Coronary artery (tissue), 2 donors: Measurements from ENCODE around the gene RIPK4.
"Not testable (repeated sequence)": the region's sequence is repeated elsewhere in the genome, so short reads cannot be mapped to it uniquely, and the experiment has no call there.

ENCODE experiments used
- DNase-seq: peaks from one replicate; pipeline ENCODE4 v3.0.0-alpha.2; 2017; ENCODE audit warnings: low spot score
- H3K27ac ChIP-seq, 2 donors: fragments of 200-600 bp; sonication (generic); one replicate each; pipeline ENCODE4 v1.5.1; 2016 to 2019
- H3K4me3 ChIP-seq: fragments of 200-600 bp; sonication (generic); 2 replicates; pipeline ENCODE4 v1.5.1; 2016; ENCODE audit warnings: mild to moderate bottlenecking, moderate library complexity
- CTCF ChIP-seq: fragments of 200-600 bp; sonication (generic); IDR thresholded peaks from one replicate; pipeline ENCODE4 v1.5.1; 2019; ENCODE audit warnings: antibody characterized with exemption

RIPK4 gene

GRCh38 chr21:41705546-41706262 lies 61.1 kb downstream of the RIPK4 start:
- DNase-seq, result no peak
- Histone ChIP-seq H3K27ac (no peak overlapping the region), H3K4me3 (no peak overlapping the region)
- no peak for TF ChIP-seq CTCF

- Histone ChIP-seq H3K4me3 (no peak overlapping the region), H3K27ac (no peak overlapping the region)
- no peak for TF ChIP-seq CTCF
- no peak for DNase-seq
These were observed 62.9 kb downstream of the RIPK4 start for GRCh38 chr21:41703857-41704501.

GRCh38 chr21:41701749-41702148 lies 65.1 kb downstream of the RIPK4 start:
- no peak for TF ChIP-seq CTCF
- Histone ChIP-seq H3K4me3 (no peak overlapping the region), H3K27ac (no peak overlapping the region)
- no peak for DNase-seq

- no peak for TF ChIP-seq CTCF
- Histone ChIP-seq H3K27ac (no peak overlapping the region), H3K4me3 (no peak overlapping the region)
- DNase-seq, result no peak
These were observed 67.5 kb downstream of the RIPK4 start for GRCh38 chr21:41699311-41699710.

GRCh38 chr21:41698071-41698470 lies 68.8 kb downstream of the RIPK4 start:
- Histone ChIP-seq H3K4me3 (no peak overlapping the region), H3K27ac (no peak overlapping the region)
- no peak for TF ChIP-seq CTCF
- DNase-seq, result no peak

GRCh38 chr21:41695513-41695912 lies 71.3 kb downstream of the RIPK4 start:
- no peak overlapping the region for H3K4me3 ChIP-seq
- DNase-seq, result no peak
- no peak for TF ChIP-seq CTCF
- H3K27ac ChIP-seq, result no peak overlapping the region

- not testable (repeated sequence) for H3K4me3 ChIP-seq, DNase-seq, H3K27ac ChIP-seq
These were observed 72.8 kb downstream of the RIPK4 start for GRCh38 chr21:41694042-41694441.
